K562 (cell line): ENCODE results near the gene PACS1. TPM values are rescaled to one million over a fixed set of nuclear protein-coding genes. Genes with fewer than 3 reads are reported as not detected.

Experiments used
- ATAC-seq: fragments of 200-7000 bp; cut with Tn5 transposase; 3 replicates; pipeline ENCODE4 v1.9.1; 2020; ENCODE audit warnings: moderate library complexity
- BruUV-seq: library from RNA; stranded (reverse); fragments of 400-500 nt; replicated peaks from 2 replicates; lab custom pipeline; 2021; lab: Mats Ljungman, UMichigan
- CTCF ChIA-PET: fragments of 300-600 bp; formaldehyde crosslinking; extraction: SDS; loops from one replicate; lab custom pipeline; 2021; ENCODE audit warnings: low intra/inter-chr PET ratio; lab: Yijun Ruan, JAX
- POLR2A ChIA-PET: fragments of 300-600, 350-650 bp; sonication (Branson Sonifier 250); formaldehyde crosslinking; extraction: SDS; loops from one replicate; lab custom pipeline; 2021; ENCODE audit warnings: antibody characterized with exemption, inconsistent platforms; lab: Yijun Ruan, JAX
- DNase-seq, 4 experiments: peaks; one replicate each; pipeline versions ENCODE4 v3.0.0 to v3.0.0-alpha.2; 2011 to 2018; ENCODE audit warnings: low spot score in 3 of 4, mixed read lengths in 3 of 4; ENCODE audit errors: extremely low read depth in 1 of 4
- FAIRE-seq: peaks from 2 replicates; lab custom pipeline; 2011; peaks lifted over from hg19 to GRCh38; lab: Jason Lieb, UNC
- H2AFZ ChIP-seq: 2 replicates; pipeline ENCODE4 v1.6.0; 2011; ENCODE audit warnings: low read depth, low read length, control low read depth, inconsistent platforms
- H3K27ac ChIP-seq: fragments of 200-600 bp; 3 replicates; pipeline ENCODE4 v1.8.0; 2011; ENCODE audit warnings: low read depth, mild to moderate bottlenecking, control low read depth, inconsistent platforms, low read length, moderate library complexity, mixed read lengths; ENCODE audit errors: extremely low read depth
- H3K27me3 ChIP-seq, 2 experiments: fragments of 300-600 bp in 1 of 2; 2 replicates in 1 of 2; 3 replicates in 1 of 2; pipeline versions ENCODE4 v1.6.0 to v1.8.0; 2011; ENCODE audit warnings: inconsistent platforms in 2 of 2, low read length in 2 of 2, mild to moderate bottlenecking in 1 of 2, mixed read lengths in 1 of 2, moderate library complexity in 1 of 2; ENCODE audit not compliant: control insufficient read depth in 2 of 2, insufficient read depth in 2 of 2
- H3K36me3 ChIP-seq: fragments of 300-600 bp; 3 replicates; pipeline ENCODE4 v1.8.0; 2011; ENCODE audit warnings: mild to moderate bottlenecking, low read length, inconsistent platforms; ENCODE audit not compliant: control insufficient read depth, insufficient read depth
- H3K4me1 ChIP-seq, 2 experiments: fragments of 200-600 bp in 1 of 2; replicated peaks in 1 of 2; 2 replicates in 1 of 2; 3 replicates in 1 of 2; pipeline versions ENCODE4 v1.5.1 to v1.8.0; 2011; ENCODE audit warnings: inconsistent platforms in 2 of 2, low read length in 2 of 2, mild to moderate bottlenecking in 1 of 2, mixed read lengths in 1 of 2, moderate library complexity in 1 of 2; ENCODE audit not compliant: control insufficient read depth in 2 of 2, insufficient read depth in 2 of 2
- H3K4me2 ChIP-seq: 2 replicates; pipeline ENCODE4 v1.6.1; 2011; ENCODE audit warnings: low read length, control low read depth, inconsistent platforms, mixed read lengths; ENCODE audit not compliant: insufficient read depth
- H3K4me3 ChIP-seq: fragments of 200-600 bp; sonication (generic), shearing (Covaris generic); 2 replicates; pipeline ENCODE4 v1.5.1; 2016; ENCODE audit warnings: control low read depth, inconsistent platforms
- H3K79me2 ChIP-seq: fragments of 200-600 bp; 3 replicates; pipeline ENCODE4 v1.8.0; 2011; ENCODE audit warnings: low read length, inconsistent platforms; ENCODE audit not compliant: control insufficient read depth, insufficient read depth
- H3K9ac ChIP-seq, 2 experiments: 2 replicates each; pipeline versions ENCODE4 v1.6.0 to v1.6.1; 2011; ENCODE audit warnings: low read depth in 2 of 2, low read length in 2 of 2, control low read depth in 1 of 2, inconsistent platforms in 1 of 2, mild to moderate bottlenecking in 1 of 2, mixed read lengths in 1 of 2; ENCODE audit not compliant: insufficient read depth in 1 of 2
- H3K9me1 ChIP-seq: one replicate; pipeline ENCODE4 v1.6.0; 2011; ENCODE audit warnings: inconsistent platforms, mild to moderate bottlenecking, low read length, moderate library complexity; ENCODE audit not compliant: control insufficient read depth, insufficient read depth
- H3K9me3 ChIP-seq: replicated peaks from 2 replicates; pipeline ENCODE4 v1.5.1; 2011; ENCODE audit warnings: low read depth, low read length, inconsistent platforms; ENCODE audit not compliant: control insufficient read depth, insufficient read depth
- H4K20me1 ChIP-seq: replicated peaks from 2 replicates; pipeline ENCODE4 v1.6.1; 2011; ENCODE audit warnings: low read length, inconsistent platforms, mixed read lengths; ENCODE audit not compliant: control insufficient read depth, insufficient read depth
- HDGF ChIP-seq: fragments of 450-650 bp; IDR thresholded peaks from 2 replicates; pipeline ENCODE4 v1.6.1; 2016
- HIVEP1 ChIP-seq: fragments of 250-450 bp; sonication (Bioruptor Pico); IDR thresholded peaks from 2 replicates; pipeline ENCODE4 v1.4.0; 2020; ENCODE audit warnings: mild to moderate bottlenecking
- IFI16 ChIP-seq: fragments of 250-450 bp; sonication (Bioruptor Pico); IDR thresholded peaks from 2 replicates; pipeline ENCODE4 v2.1.2; 2022; ENCODE audit warnings: mild to moderate bottlenecking, inconsistent platforms
- IRF1 ChIP-seq: sonication (generic); formaldehyde crosslinking; IDR thresholded peaks from 2 replicates; pipeline ENCODE4 v1.8.0; 2022; ENCODE audit warnings: missing genetic modification reagents, mild to moderate bottlenecking, borderline replicate concordance
- NFYB ChIP-seq: IDR thresholded peaks from 2 replicates; pipeline ENCODE4 v1.6.1; 2011; ENCODE audit warnings: mild to moderate bottlenecking, moderate library complexity; ENCODE audit not compliant: insufficient read length; ENCODE audit errors: extremely low read depth
- OTX1 ChIP-seq: fragments of 450-650 bp; formaldehyde crosslinking; IDR thresholded peaks from 2 replicates; pipeline ENCODE4 v1.4.0; 2022; ENCODE audit warnings: mild to moderate bottlenecking
- PHF21A ChIP-seq: fragments of 450-650 bp; IDR thresholded peaks from 2 replicates; pipeline ENCODE4 v1.6.1; 2017; ENCODE audit warnings: low read depth, borderline replicate concordance
- ZBTB1 ChIP-seq: sonication (generic); formaldehyde crosslinking; IDR thresholded peaks from 2 replicates; pipeline ENCODE4 v1.8.1; 2023; ENCODE audit warnings: missing genetic modification reagents, low read depth, mild to moderate bottlenecking, borderline replicate concordance
- ZNF282 ChIP-seq: sonication (generic); formaldehyde crosslinking; IDR thresholded peaks from 2 replicates; pipeline ENCODE4 v1.8.1; 2023; ENCODE audit warnings: missing genetic modification reagents
- WGBS: fragments of 100-300 bp; shearing (Covaris generic); methylation state at CpG from one replicate; pipeline ENCODE4 v1.1.6; 2016; ENCODE audit warnings: low coverage, mixed read lengths; ENCODE audit not compliant: insufficient coverage; ENCODE audit errors: missing lambda C conversion rate; 5-methylcytosine and 5-hydroxymethylcytosine counted together
- in situ Hi-C: fragments of 300-500 bp; cut with MboI; formaldehyde crosslinking; loops from 4 replicates; pipeline ENCODE4 v1.15.0; 2018; ENCODE audit warnings: inconsistent platforms, mixed read lengths
- intact Hi-C: fragments of 100-400 bp; cut with micrococcal nuclease; formaldehyde crosslinking; loops from 2 replicates; pipeline ENCODE4 v1.14.2; 2022
- polyA plus RNA-seq, 8 experiments: library from polyadenylated mRNA; depleted of rRNA in 4 of 8; stranded (reverse) in 5 of 8; unstranded in 3 of 8; fragments of >200 nt; fragmentation: Nextera tagmentation in 2 of 8; fragmentation: Illumina TruSeq in 1 of 8; extraction: Ambion mirVana in 2 of 8; extraction: Trizol in 1 of 8; gene quantifications; 2 replicates each; pipeline versions ENCODE4 v1.2.1 to v1.2.3, GENCODE V29; 2011 to 2014; ENCODE audit warnings: inconsistent platforms in 1 of 8, missing spikeins in 1 of 8
- total RNA-seq, 7 experiments: library from RNA; depleted of rRNA in 6 of 7; stranded (reverse); fragments of >200 nt in 6 of 7; fragmentation: Illumina TruSeq in 2 of 7; extraction: Trizol in 2 of 7; gene quantifications; 2 replicates each; pipeline versions ENCODE4 v1.2.1 to v1.2.3, GENCODE V29; 2011 to 2021; ENCODE audit warnings: low replicate concordance in 1 of 7

Gene PACS1
- total and polyA plus RNA-seq, 9 of the 15 experiments (the other 6 are each of a cell fraction or from before 2014, with no cell fraction given), result 0.34 to 28.1 (median 8.5) TPM

- intact Hi-C loops (no loop called here), in situ Hi-C loops (no loop called here)
- H3K4me2 ChIP-seq, result no peak within 1 kb of the TSS
- FAIRE-seq (no peak), ATAC-seq (no peak), DNase-seq (no peak)
- no peaks in the 10 kb centered on the region for H3K9me1 ChIP-seq
- H2AFZ ChIP-seq, result no peak within 1 kb of the TSS
- H3K36me3 ChIP-seq, result peaks cover 13% of the 10 kb centered on the region; the same call in 1 of the 3 replicates
- no peak within 1 kb of the TSS for H3K27ac ChIP-seq
- no peak within 1 kb of the TSS for H3K4me3 ChIP-seq
- H3K9ac ChIP-seq, result no peak within 1 kb of the TSS
- POLR2A ChIA-PET, result interaction anchor here (1.0 kb wide), 1 partner anchor 11 kb away, joined by 3 read pairs; no protein-coding TSS in a partner anchor
- H3K4me1 ChIP-seq, result peaks cover 16 to 33% of the 10 kb centered on the region in 2 experiments
- WGBS, result 76% methylated on average over 14 of the region's 39 CpGs
- no peaks in the 10 kb centered on the region for H3K27me3 ChIP-seq
- TF ChIP-seq HIVEP1 (CRISPR knock-in tag) (no peak), ZNF282 (CRISPR knock-in tag) (no peak), NFYB (no peak), ZBTB1 (CRISPR knock-in tag) (no peak), IFI16 (no peak), HDGF (no peak), OTX1 (CRISPR knock-in tag) (no peak), PHF21A (no peak), IRF1 (CRISPR knock-in tag) (no peak)
- H4K20me1 ChIP-seq, result no peaks in the 10 kb centered on the region
- H3K9me3 ChIP-seq, result no peaks in the 10 kb centered on the region
- peaks cover 21% of the 10 kb centered on the region for H3K79me2 ChIP-seq
- CTCF ChIA-PET, result no interaction called here
- no TSS peak for BruUV-seq
These were observed 21.3 kb upstream of the PACS1 start, which contains the start of gene GAL3ST3 for GRCh38 chr11:66048547-66049323. Gene GAL3ST3, minus strand, starts transcription at chr11:66049161. Its CDS starts 3,746 bp downstream, at chr11:66045415.
